GM06990 (cell line): Measurements from ENCODE around the gene POLE.

ENCODE experiments used
- DNase-seq: peaks from one replicate; pipeline ENCODE4 v3.0.0-alpha.2; 2011; ENCODE audit not compliant: insufficient read length; ENCODE audit errors: extremely low read depth
- H3K27me3 ChIP-seq: replicated peaks from 2 replicates; pipeline ENCODE4 v1.6.0; 2011; ENCODE audit warnings: low read length; ENCODE audit not compliant: control insufficient read depth, insufficient read depth
- H3K36me3 ChIP-seq: 2 replicates; pipeline ENCODE4 v1.5.1; 2011; ENCODE audit warnings: low read length; ENCODE audit not compliant: control insufficient read depth, insufficient read depth
- H3K4me3 ChIP-seq: replicated peaks from 2 replicates; pipeline ENCODE4 v1.5.1; 2011; ENCODE audit warnings: low read depth, mild to moderate bottlenecking, control low read depth, low read length
- CTCF ChIP-seq: IDR thresholded peaks from 2 replicates; pipeline ENCODE4 v1.5.1; 2011; ENCODE audit warnings: low read length, control low read depth, mild to moderate bottlenecking, inconsistent platforms; ENCODE audit not compliant: insufficient read depth, poor library complexity, severe bottlenecking

POLE gene

GRCh38 chr12:132672116-132672515 is 15.0 kb downstream of the POLE start:
- H3K27me3 ChIP-seq = no peaks in the 10 kb centered on the region
- peaks cover 38% of the 10 kb centered on the region for H3K36me3 ChIP-seq
- no peak for DNase-seq
- H3K4me3 ChIP-seq = no peak overlapping the region
- TF ChIP-seq CTCF = no peak

DNA sequence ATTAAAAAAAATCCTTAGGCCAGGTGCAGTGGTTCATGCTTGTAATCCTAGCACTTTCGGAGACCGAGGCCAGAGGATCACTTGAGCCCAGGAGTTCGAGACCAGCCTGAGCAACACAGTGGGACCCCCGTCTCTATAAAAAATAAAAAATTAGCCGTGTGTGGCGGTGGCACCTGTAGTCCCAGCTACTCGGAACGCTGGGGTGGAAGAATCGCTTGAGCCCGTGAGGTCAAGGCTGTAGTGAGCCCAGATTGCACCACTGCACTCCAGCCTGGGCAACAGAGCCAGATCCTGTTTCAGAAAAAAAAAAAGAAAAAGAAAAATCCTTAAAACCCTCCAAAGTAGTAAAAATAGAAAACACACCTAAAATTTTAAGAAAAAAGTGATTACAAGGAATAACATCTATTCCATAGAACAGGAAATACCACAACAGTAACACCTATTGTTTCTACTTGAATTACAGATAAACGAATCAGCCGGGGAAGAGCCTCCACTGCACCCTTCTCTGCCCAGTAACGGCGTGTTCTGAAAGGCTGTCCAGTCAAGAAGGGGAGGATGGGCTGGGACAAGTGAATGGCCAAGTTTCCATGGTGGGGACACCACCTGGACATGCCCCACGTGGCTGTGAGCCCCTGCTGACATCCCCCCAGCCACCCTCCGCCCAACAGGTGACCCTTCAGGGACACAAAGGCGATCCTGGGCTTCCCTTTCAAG is 17.8 kb downstream of the POLE start:
- Histone ChIP-seq H3K27me3 (no peaks in the 10 kb centered on the region), H3K36me3 (peaks cover 32% of the 10 kb centered on the region), H3K4me3 (no peak overlapping the region)
- DNase-seq = no peak
- no peak for TF ChIP-seq CTCF

- DNase-seq = no peak
- TF ChIP-seq CTCF = no peak
- H3K36me3 ChIP-seq = peaks cover 30% of the 10 kb centered on the region
- H3K4me3 ChIP-seq = no peak overlapping the region
- H3K27me3 ChIP-seq = no peaks in the 10 kb centered on the region
Measured at GRCh38 chr12:132668191-132669088, 18.7 kb downstream of the POLE start.

DNA sequence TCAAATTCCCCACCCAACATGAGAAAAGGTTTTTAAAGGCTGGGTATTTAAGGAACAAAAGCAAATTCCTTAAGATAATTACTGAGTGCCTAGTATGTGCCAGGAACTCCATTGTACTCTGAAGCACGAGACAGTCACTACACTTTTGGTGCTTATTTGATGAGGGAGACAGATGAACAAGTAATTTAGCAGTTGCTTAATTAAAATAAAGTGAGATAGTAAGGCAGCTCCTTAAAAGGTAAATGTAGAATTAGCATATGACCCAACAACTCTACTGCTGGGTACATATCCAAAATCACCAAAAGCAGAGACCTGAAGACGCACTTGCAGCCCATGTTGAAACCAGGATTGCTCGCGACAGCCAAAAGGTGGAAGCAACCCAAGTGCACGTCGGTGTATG is 21.3 kb downstream of the POLE start:
- no peak for DNase-seq
- no peak for TF ChIP-seq CTCF
- H3K36me3 ChIP-seq = peaks cover 37% of the 10 kb centered on the region
- no peak overlapping the region for H3K4me3 ChIP-seq
- no peaks in the 10 kb centered on the region for H3K27me3 ChIP-seq

DNA sequence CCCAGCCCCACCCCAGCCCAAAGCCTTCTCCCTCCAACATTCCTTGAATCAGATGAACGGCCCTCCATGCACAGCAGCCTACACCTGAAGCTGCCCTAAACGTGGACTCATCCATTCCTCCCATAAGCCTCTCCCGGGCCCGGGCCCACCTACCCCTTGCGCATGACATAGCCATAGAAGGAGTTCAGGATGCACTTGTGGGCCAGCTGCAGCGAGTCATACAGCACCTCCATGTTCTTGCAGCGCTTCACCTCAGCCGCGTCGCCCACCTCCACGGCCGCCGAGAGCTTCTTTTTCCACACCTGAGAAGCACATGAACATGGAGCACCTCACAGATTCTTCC is 22.0 kb downstream of the POLE start:
- DNase-seq = no peak
- H3K4me3 ChIP-seq = no peak overlapping the region
- H3K36me3 ChIP-seq = peaks cover 39% of the 10 kb centered on the region
- H3K27me3 ChIP-seq = no peaks in the 10 kb centered on the region
- TF ChIP-seq CTCF = no peak
